Pulmonary artery endothelial cell (primary cell): Measurements from ENCODE around the gene CPXM1. TPM values are rescaled to one million over a fixed set of nuclear protein-coding genes. Genes with fewer than 3 reads are reported as not detected.
"Not testable (repeated sequence)": the region's sequence is repeated elsewhere in the genome, so short reads cannot be mapped to it uniquely, and the experiment has no call there.

Source experiments
- DNase-seq: peaks from one replicate; pipeline ENCODE4 v3.0.0-alpha.2; 2011; ENCODE audit warnings: low read depth, low spot score
- total RNA-seq: library from RNA; depleted of rRNA; stranded (reverse); fragments of >200 nt; gene quantifications from 2 replicates; pipeline ENCODE4 v1.2.3, GENCODE V29; 2014

Gene CPXM1
- total RNA-seq, 1 donor from 2014 or later = 0.26 TPM

DNA sequence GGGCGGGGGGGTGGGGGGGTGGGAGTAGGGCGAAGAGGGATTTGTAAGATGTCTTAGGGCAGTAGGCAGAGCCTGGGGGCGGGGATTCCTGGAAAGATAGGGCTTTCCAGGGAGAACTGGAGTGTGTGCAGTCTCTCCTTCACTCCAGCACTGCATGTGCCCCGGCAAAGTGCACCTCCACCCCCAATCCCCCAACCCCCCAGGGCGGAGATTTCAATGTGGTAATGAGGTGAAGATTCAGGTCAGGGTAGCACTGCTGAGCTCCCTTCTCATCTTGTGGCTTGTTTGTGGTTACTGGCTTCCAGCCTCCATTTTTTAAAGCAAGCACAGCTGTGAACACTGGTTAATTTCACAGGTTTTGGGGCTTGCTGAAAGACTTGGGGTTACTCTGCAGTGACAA lies 21.6 kb upstream of the CPXM1 start:
- DNase-seq = no peak

DNA sequence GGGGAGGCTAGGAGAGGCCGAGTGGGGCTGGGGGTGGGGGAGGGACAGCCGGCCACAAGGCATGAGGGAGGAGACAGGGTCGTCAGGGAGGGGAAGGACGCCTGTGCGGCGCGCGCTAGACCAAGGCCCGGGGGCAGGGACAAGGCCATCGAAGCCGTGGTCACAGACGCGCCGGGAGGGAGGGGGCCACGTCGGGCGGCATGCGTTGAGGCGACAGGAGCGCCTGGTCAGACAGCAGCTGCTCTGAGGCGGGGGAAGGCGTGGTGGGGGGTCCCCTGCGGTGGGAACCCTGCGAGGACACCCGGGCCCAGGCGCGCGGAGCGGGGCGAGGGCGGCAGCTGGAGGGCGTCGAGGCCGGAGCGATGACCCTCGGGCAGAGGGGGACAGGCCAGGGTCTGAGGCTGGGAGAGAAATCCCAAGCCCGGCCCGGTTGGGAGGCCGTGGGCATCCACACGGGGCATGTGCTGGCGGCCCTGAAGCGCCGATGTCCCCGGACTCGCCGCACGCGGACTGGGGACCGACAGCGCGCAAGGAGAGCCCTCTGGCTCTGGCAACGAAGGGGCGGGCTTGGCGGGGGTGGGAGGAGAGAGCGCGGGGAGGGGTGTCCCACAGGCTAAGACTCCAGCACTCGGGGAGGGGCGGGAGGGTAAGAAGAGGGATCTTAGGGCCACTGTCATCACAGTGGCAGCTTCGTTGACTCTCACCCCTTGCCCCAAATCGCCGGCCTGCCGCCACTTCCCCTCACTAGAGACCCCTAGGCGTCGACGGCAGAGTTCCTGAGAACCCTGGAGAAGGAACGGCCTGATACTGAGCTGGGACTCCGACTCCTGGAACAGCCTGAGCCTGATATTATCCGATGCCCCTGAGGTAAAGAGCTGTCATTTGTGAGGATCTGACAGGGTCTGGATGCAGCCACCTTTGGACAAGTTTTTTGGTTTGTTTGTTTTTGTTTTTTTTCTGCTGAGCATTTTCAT lies 20.8 kb upstream of the CPXM1 start:
- DNase-seq = no peak

- no peak for DNase-seq
Measured at GRCh38 chr20:2820084-2820895, 19.9 kb upstream of the CPXM1 start.

GRCh38 chr20:2817891-2818595 lies 17.6 kb upstream of the CPXM1 start:
- no peak for DNase-seq

DNA sequence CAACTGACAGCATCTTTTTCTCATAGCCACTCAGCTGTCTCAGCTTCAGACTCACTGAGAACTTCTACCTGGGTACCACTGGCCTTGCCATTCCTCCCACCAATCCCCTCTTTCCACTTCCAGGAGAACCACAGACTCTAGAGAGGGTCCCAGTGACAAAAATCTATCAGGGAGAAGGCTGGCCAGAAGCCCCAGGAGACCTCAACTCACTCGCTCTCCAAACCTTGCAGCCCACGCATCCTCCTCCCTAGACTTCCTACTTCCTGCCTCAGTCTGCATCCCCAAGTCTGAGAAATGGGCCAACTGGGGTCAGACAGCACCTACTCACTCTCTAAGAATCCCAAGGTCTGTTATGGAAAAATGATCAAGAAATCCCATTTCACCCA lies 16.9 kb upstream of the CPXM1 start:
- no peak for DNase-seq

GRCh38 chr20:2816583-2817340 lies 16.3 kb upstream of the CPXM1 start:
- DNase-seq = no peak

DNA sequence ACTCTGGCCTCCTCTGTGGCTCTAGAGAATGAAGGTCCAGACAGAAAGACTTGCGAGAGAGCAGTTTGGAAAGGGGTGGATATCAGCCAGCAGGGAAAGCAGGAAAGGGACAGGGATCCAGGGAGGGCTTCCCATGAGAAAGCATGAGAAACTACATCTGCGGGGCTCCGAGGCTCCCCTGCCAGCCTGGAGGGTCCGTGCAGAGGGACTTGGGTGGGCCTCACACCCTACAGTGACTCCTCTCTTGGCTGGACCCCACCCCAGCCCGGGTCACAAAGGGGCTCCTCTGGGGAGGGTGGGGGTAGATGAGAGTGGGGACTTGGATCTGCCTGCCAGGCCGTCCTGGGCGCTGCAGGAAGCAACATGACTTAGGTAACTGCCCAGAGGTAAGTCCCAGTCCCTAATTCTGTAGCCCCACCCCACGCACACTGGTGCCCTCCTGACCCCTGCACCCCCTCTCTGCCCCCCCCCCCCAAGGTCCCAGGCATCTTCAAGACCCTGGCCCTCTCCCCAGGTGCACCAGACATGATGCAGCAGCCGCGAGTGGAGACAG lies 15.7 kb upstream of the CPXM1 start, which contains the start of gene TMEM239:
TMEM239 (plus strand) TSS at position 335 of the 553 bp plus-strand sequence; CDS start at position 526, 191 bp downstream.
- DNase-seq = no peak

- no peak for DNase-seq
Measured at GRCh38 chr20:2815242-2815900, 14.9 kb upstream of the CPXM1 start.

GRCh38 chr20:2814587-2815051 lies 14.2 kb upstream of the CPXM1 start, which contains the start of gene C20orf141:
Gene C20orf141, plus strand, starts transcription at chr20:2814987. Its CDS starts 198 bp downstream, at chr20:2815185.
- peak; percentile 36 for DNase-seq

DNA sequence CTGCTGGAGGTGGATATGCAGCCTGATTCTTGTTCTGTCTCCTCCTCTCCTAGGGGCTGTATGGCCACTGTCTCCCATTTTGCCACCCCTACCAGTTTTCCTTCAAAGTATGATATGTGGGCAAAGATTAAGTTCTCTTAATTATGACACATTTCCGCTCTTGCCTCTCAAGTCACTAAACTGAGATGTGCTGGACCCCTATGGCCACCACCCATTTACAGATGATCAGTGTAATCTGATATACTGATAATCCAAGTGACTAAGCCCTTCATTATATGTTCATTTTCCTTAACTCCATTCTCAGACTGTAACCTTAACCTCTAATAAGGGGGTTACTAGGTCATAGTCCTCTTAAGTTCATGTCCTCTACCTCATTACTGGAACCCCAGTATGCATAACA lies 13.6 kb upstream of the CPXM1 start:
- DNase-seq = no peak

- DNase-seq = no peak
Measured at GRCh38 chr20:2812189-2812588, 11.8 kb upstream of the CPXM1 start.

DNA sequence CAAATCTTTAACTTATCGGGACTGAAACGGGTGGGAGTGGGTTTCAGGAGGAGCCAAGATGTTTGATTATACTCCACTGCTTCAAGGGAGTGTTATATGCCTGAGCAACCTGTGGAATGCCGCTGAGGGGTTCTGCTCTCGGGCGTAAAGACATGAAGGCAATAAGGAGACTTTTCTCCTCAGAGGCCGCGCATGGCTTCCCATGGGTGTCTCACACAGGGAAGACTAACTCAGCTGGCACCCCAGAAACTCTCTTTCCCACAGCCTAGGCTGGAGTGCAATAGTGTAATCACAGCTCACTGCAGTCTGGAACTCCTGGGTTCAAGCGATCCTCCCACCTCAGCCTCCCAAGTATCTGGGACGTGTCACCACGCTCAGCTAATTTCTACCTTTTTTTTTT lies 9.3 kb upstream of the CPXM1 start:
- DNase-seq = no peak

GRCh38 chr20:2807929-2808328 lies 7.5 kb upstream of the CPXM1 start:
- not testable (repeated sequence) for DNase-seq

GRCh38 chr20:2807019-2807418 lies 6.6 kb upstream of the CPXM1 start:
- no peak for DNase-seq

DNA sequence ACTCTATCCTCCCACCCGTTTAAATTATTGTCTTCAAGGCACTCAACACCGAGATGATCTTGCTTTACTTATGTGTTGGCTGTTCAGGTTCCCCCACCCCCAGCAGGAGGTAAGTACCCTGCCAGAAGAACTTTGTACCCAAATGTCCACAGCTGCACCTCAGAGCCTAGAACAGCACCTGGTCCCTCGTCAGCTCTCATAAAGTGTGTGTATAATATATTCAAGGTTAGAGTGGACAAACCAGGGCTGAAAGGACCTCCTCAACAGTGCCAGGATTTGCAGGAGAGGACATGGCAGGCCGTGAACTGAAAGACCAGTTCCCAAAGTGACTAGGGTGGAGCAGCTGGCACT lies 5.9 kb upstream of the CPXM1 start:
- DNase-seq = no peak

GRCh38 chr20:2805689-2806350 lies 5.4 kb upstream of the CPXM1 start:
- DNase-seq = no peak

DNA sequence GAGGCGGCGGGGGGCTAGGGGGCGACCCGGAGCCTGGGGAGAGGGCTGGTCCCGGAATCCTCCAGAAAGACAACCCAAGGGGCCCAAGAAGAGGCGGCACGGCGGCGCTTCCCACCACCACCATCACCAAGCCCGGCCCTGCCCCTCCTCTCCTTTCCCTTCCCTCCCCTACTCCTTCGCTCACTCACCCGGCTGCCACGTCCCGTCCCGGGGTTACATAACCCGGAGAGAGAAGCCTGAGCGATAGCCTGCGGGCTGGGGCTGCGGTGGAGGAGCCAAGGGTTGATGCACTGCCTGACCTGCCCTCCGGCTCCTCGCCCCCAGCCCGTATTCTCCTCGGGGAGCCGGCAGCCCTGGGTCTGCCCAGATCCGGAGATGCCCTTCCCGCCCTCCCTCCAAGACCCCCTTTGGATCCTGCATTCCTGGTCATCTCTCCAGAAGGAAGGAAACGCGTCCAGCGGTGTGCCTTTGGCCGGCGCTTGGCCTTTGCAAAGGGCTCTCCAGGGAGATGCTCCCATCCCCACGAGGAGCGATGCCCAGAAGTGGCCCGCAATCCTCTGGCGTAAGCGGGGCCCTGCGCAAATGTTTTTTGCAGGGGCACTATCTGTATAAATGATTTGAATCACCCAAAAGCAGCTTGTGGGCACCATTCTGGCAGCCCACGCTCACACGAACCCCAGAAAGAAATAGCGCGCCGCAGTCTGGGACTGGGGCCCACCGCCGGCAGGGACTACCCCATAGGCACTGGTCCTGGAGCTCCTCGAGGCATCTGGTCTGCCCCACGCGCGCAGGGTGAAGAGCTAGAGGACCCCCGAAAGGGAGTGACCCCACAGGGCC lies 4.6 kb upstream of the CPXM1 start:
- DNase-seq = no peak

GRCh38 chr20:2804041-2804828 lies 3.8 kb upstream of the CPXM1 start:
- no peak for DNase-seq
